Left ventricle myocardium inferior (tissue), 1 donor: ENCODE measurements around the gene SLC30A5. TPM values are rescaled to one million over a fixed set of nuclear protein-coding genes. Genes with fewer than 3 reads are reported as not detected.
"Not testable (repeated sequence)": the region's sequence is repeated elsewhere in the genome, so short reads cannot be mapped to it uniquely, and the experiment has no call there.

Experiments
- DNase-seq: peaks from one replicate; pipeline ENCODE4 v3.0.0-alpha.2; 2020
- H3K27ac ChIP-seq: fragments of 200-600 bp; replicated peaks from 2 replicates; pipeline ENCODE4 v1.8.0; 2021
- H3K27me3 ChIP-seq: fragments of 200-600 bp; 2 replicates; pipeline ENCODE4 v1.8.0; 2021; ENCODE audit warnings: low read depth
- H3K36me3 ChIP-seq: fragments of 200-600 bp; 2 replicates; pipeline ENCODE4 v1.8.0; 2021
- H3K4me1 ChIP-seq: fragments of 200-600 bp; 2 replicates; pipeline ENCODE4 v1.8.0; 2021
- H3K4me3 ChIP-seq: fragments of 200-600 bp; 2 replicates; pipeline ENCODE4 v1.8.0; 2021; ENCODE audit warnings: mild to moderate bottlenecking, moderate library complexity
- H3K9me3 ChIP-seq: fragments of 200-600 bp; replicated peaks from 2 replicates; pipeline ENCODE4 v1.8.0; 2021
- CTCF ChIP-seq: fragments of 200-600 bp; IDR thresholded peaks from 2 replicates; pipeline ENCODE4 v1.8.0; 2021; ENCODE audit warnings: antibody characterized with exemption, mild to moderate bottlenecking, borderline replicate concordance
- intact Hi-C: fragments of 100-400 bp; cut with micrococcal nuclease; formaldehyde crosslinking; loops from one replicate; pipeline ENCODE4 v1.11.0; 2022
- total RNA-seq: library from RNA; stranded (reverse); fragmentation: NEBNext Ultra II Directional; extraction: Animal tissue kit (Norgen Biotek cat#: 25700); gene quantifications from one replicate; pipeline ENCODE4 v1.2.1, GENCODE V29; 2021
- donor health status: DM: no; HTN: yes; CAD: no; lungs with severe emphysema.

SLC30A5 gene
- total RNA-seq, 1 donor from 2014 or later = 31.8 TPM

DNA sequence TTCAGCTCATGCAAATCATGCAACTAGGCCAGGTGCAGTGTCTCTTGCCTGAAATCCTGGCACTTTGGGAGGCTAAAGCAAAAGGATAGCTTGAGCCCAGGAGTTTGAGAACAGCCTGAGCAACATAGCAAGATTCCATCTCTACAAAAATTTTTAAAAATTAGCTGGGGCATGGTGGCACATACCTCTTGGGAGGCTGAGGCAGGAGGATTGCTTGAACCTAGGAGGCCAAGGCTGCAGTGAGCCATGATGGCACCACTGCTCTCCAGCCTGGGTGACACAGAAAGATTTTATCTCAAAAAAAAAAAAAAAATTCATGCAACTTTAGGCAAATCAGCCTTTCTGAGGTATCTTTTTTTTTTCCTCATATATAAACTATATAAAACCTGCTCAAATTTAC is 37.5 kb downstream of the SLC30A5 start:
- DNase-seq = no peak
- no peak overlapping the region for H3K4me3 ChIP-seq
- intact Hi-C loops = no loop called here
- no peaks in the 10 kb centered on the region for H3K9me3 ChIP-seq
- H3K4me1 ChIP-seq = no peaks in the 10 kb centered on the region
- H3K27me3 ChIP-seq = no peaks in the 10 kb centered on the region
- no peak overlapping the region for H3K27ac ChIP-seq
- H3K36me3 ChIP-seq = peaks cover 56% of the 10 kb centered on the region
- TF ChIP-seq CTCF = no peak

DNA sequence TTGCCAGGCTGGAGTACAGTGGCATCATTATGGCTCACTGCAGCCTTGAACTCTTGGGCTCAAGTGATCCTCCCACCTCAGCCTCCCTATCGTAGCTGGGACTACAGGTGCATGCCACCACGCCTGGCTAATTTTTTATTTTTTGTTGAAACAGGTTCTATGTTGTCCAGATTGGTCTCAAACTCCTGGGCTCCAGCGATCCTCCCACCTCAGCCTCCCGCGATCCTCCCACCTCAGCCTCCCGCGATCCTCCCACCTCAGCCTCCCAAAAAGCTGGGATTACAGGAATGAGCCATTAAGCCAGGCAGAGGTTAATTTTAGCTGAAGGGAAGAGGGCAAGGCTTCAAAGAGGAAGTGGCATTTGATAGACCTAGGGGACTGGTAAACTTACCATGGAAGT is 40.3 kb downstream of the SLC30A5 start:
- no peak overlapping the region for H3K27ac ChIP-seq
- no peaks in the 10 kb centered on the region for H3K27me3 ChIP-seq
- no peak for TF ChIP-seq CTCF
- H3K36me3 ChIP-seq = peaks cover 28% of the 10 kb centered on the region
- intact Hi-C loops = no loop called here
- DNase-seq = no peak
- H3K4me1 ChIP-seq = no peaks in the 10 kb centered on the region
- no peaks in the 10 kb centered on the region for H3K9me3 ChIP-seq
- H3K4me3 ChIP-seq = no peak overlapping the region

DNA sequence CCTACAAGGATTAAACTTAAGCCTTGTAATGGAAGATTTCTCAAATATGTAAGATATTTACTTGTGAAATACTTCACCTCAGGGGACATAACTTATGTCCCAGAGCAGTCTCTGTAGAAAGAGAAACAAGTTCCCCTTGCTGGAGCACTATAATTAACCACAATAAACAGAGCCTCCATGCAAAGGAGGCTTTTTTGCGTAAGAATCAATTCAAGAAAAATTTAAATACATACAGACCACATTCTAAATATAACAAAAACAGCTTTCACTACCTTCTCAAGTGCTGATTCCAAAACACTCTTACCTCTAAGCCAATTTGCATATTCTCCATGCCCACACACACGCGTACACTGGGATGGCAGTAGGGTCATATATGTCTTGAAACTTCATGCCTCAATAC is 42.5 kb downstream of the SLC30A5 start:
- intact Hi-C loops = no loop called here
- Histone ChIP-seq H3K4me3 (no peak overlapping the region), H3K4me1 (no peaks in the 10 kb centered on the region), H3K9me3 (peaks cover 14% of the 10 kb centered on the region), H3K27ac (no peak overlapping the region), H3K27me3 (no peaks in the 10 kb centered on the region), H3K36me3 (peaks cover 13% of the 10 kb centered on the region)
- no peak for DNase-seq
- no peak for TF ChIP-seq CTCF

GRCh38 chr5:69137208-69137607 is 43.4 kb downstream of the SLC30A5 start:
- intact Hi-C loops, H3K27me3 ChIP-seq, DNase-seq, H3K4me3 ChIP-seq, H3K27ac ChIP-seq, H3K36me3 ChIP-seq, H3K4me1 ChIP-seq: not testable (repeated sequence)
- H3K9me3 ChIP-seq = peaks cover 16% of the 10 kb centered on the region

DNA sequence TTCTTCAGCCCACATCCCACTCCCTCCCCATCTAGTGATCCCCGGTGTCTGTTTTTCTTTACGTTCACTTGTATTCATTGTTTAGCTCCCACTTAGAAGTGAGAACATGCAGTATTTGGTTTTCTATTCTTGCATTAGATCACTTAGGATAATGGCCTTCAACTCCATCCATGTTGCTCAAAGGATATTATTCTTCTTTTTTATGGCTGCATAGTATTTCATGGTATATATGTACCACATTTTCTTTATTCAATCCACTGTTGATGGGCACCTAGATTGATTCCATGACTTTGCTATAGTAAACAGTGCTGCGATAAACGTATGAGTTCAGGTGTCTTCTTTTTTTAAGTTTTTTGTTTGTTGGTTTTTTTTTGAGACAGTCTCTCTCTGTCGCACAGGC is 44.0 kb downstream of the SLC30A5 start:
- Histone ChIP-seq H3K9me3 (peaks cover 16% of the 10 kb centered on the region), H3K27me3 (no peaks in the 10 kb centered on the region), H3K4me1 (no peaks in the 10 kb centered on the region), H3K4me3 (no peak overlapping the region), H3K27ac (no peak overlapping the region), H3K36me3 (peaks cover 5% of the 10 kb centered on the region)
- TF ChIP-seq CTCF = no peak
- intact Hi-C loops = no loop called here
- DNase-seq = no peak

DNA sequence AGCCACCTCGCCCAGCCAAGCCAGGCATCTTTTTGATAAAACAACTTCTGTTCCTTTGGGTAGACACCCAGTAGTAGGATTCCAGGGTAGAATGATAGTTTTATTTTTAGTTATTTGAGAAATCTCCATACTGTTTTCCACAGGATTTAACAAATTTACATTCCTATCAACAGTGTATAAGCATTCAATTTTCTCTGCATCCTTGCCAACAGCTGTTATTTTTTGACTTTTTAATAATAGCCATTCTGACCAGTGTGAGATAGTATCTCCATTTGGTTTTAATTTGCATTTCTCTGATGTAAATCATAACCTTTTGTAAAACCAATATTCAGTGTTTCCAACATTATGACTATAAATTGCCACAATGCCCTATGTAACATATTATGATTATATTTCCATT is 45.0 kb downstream of the SLC30A5 start:
- Histone ChIP-seq H3K4me1 (no peaks in the 10 kb centered on the region), H3K36me3 (peaks cover 5% of the 10 kb centered on the region), H3K9me3 (peaks cover 16% of the 10 kb centered on the region), H3K4me3 (no peak overlapping the region), H3K27me3 (no peaks in the 10 kb centered on the region), H3K27ac (no peak overlapping the region)
- intact Hi-C loops = no loop called here
- TF ChIP-seq CTCF = no peak
- no peak for DNase-seq

GRCh38 chr5:69140239-69140638 is 46.4 kb downstream of the SLC30A5 start:
- H3K36me3 ChIP-seq, H3K27ac ChIP-seq, intact Hi-C loops, H3K4me3 ChIP-seq, DNase-seq, H3K4me1 ChIP-seq, H3K27me3 ChIP-seq: not testable (repeated sequence)
- H3K9me3 ChIP-seq = peaks cover 16% of the 10 kb centered on the region
